GM11168 (cell line): Measurements from ENCODE around the gene COX14.
"Not testable (repeated sequence)": the region's sequence is repeated elsewhere in the genome, so short reads cannot be mapped to it uniquely, and the experiment has no call there.

Source experiments
- in situ Hi-C: fragments of 300-500 bp; cut with MboI; formaldehyde crosslinking; loops from one replicate; pipeline ENCODE4 v1.12.0; 2022; ENCODE audit warnings: low sequenced_read_pairs; ENCODE audit not compliant: unreplicated experiment

Gene COX14

DNA sequence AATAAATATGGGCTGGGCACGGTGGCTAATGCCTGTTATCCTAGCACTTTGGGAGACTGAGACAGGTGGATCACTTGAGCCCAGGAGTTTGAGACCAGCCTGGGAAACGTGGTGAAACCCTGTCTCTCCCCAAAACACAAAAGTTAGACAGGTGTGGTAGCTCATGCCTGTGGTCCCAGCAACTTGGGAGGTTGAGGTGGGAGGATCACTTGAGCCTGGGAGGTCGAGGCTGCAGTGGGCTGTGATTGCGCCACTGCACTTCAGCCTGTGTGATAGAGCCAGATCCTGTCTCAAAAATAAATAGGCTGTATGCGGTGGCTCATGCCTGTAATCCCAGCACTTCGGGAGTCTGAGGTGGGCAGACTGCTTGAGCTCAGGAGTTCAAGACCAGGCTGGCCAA lies 36.0 kb downstream of the COX14 start:
- in situ Hi-C loops: not testable (repeated sequence)

DNA sequence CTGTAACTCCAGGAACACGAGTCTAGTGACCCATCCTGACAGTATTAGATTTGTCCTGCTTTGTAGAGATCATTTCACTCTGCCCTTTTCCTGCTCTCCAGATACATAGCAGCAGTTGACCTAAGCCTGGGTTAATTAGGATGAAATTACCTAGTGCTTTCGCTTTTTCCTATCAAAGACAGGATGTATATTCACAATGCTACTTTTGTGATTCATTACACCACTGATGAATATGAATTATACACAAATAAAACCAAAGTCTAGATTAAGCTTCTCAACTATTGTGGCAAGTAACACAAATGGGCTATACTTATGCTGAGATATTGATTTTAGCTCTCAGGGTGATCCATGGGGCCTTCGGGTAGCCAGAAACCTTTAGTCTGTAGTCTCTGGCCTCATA lies 37.3 kb downstream of the COX14 start:
- in situ Hi-C loops: no loop called here

DNA sequence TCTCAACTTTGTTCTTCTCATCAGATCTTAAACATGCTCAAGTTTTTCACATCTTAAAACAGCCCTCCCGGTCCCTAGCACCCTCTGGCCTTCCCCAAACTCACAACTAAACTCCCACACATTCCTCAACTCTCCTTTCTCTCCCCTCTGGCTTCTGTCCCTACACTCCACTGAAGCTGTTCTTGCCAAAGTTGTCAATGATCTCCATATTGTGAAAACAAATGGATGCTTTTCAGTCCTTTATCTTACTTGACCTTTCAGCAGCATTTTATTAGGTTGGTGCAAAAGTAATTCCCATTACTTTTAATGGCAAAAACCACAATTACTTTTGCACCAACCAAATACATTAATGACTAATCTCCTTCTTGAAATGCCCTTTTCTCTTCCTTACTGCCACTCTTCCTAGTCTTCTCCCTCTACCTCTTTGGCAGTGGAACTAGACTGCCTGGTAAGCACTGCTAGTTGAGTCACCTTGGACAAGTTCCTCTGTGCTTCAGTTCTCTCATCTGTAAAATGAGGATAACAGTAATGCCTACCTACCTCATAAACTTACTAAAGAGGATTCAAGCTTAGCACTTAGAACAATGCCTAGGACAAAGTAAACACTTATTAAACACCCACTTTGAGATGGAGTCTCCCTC lies 39.1 kb downstream of the COX14 start:
- in situ Hi-C loops: no loop called here

DNA sequence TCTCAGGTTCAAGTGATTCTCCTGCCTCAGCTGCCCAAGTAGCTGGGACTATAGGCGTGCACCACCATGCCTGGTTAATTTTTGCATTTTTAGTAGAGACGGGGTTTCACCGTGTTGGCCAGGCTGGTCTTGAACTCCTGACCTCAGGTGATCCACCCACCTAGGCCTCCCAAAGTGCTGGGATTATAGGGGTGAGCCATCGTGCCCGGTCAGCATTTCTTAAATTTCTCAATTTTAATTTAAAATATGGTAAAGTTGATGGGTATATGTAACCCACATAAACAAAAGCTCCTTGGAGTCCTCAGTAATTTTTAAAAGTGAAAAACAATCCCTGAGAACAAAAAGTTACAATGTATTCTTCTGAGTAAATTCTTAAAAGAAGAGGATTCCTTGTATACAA lies 42.9 kb downstream of the COX14 start:
- in situ Hi-C loops: not testable (repeated sequence)

DNA sequence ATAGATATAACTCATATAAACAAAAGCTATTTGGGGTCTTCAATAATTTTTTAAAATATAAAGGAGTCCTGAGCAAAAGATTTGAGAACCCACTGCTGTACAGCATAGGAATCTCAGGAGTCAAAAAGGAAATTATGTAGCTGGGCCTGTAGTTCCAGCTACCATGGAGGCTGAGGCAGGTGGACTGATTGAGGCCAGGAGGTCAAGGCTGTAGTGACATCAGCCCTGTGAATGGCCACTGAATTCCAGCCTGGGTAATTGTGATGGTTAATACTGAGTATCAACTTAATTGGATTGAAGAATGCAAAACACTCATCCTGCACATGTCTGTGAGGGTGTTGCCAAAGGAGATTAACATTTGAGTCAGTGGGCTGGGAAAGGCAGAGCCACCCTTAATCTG lies 44.6 kb downstream of the COX14 start:
- in situ Hi-C loops: no loop called here

DNA sequence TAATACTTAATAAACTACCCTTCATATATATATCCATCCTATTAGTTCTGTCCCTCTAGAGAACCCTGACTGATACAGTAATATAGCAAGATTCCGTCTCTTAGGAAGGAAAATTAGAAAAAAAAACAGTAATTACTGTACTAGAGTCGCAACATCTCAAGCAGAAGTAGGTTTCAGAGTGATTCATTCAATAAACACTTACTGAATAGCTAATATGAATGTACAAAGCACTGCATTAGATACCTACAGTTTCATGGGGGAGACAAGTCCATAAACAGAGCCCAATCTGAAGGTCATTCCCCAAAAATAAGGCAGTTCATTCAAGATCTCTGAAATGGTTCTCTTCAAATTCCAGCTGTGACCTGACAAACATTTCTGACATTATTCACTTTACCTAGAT lies 45.2 kb downstream of the COX14 start:
- in situ Hi-C loops: no loop called here

DNA sequence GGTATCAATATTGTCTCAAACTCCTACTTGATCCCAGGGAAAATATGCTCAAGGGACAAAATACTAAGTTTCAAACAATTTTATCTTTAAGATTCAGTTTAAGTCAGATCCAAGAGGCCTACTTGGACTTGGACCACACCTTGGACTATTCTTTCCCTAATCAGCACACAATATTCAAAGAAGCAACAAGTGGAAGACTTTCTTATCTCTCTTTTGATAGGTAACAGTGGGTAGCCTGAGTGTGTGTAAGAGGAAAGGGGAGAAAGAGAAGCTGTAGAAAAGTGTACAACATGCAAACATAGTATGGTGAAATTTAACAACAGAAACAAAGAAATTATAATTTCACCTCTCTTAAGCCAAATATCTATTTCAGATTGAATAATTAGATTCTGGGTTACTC lies 48.6 kb downstream of the COX14 start:
- in situ Hi-C loops: no loop called here

DNA sequence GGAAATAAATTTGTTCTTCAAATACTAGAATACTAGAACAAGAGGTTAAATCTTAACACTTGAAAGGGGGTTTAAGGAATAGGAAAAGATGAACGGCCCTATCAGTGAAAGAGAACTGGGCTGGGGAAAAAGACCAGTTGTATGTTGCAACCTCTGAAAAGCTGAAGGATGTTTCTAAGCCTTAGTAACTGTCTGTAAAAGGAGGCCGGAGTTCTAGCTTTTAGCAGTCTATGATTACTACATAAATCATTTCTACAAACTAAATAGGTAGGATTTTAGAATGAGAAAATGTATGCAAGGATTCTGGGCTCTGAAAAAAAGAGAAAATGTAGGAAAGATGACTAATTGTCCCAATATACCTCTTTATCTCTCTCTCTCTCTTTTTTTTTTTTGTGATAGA lies 50.2 kb downstream of the COX14 start:
- in situ Hi-C loops: no loop called here

DNA sequence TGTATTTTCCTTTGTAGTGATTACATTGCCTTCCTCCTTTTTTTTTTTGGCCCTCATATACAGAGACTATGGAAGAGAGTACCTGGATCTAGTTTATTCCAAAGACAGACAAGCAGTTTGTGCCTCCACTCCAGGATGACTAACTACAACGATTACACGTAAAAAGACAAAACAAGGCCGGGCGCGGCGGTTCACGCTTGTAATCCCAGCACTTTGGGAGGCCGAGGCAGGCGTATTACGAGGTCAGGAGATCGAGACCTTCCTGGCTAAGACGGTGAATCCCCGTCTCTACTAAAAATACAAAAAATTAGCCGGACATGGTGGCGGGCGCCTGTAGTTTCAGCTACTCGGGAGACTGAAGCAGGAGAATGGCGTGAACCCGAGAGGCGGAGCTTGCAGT lies 52.9 kb downstream of the COX14 start:
- in situ Hi-C loops: no loop called here

DNA sequence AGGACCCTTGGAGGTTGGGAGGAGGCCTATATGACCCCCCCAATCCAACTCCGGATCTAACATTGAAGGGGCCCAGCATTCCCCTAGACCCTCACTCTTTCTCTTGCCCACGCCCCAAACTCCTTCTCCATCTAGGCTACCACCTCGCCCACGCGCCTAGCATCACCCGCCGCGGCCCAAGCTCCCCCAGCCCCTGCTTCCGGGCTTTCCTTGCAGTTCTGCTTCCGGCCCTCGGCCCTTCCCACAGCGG lies 54.7 kb downstream of the COX14 start:
- in situ Hi-C loops: no loop called here

DNA sequence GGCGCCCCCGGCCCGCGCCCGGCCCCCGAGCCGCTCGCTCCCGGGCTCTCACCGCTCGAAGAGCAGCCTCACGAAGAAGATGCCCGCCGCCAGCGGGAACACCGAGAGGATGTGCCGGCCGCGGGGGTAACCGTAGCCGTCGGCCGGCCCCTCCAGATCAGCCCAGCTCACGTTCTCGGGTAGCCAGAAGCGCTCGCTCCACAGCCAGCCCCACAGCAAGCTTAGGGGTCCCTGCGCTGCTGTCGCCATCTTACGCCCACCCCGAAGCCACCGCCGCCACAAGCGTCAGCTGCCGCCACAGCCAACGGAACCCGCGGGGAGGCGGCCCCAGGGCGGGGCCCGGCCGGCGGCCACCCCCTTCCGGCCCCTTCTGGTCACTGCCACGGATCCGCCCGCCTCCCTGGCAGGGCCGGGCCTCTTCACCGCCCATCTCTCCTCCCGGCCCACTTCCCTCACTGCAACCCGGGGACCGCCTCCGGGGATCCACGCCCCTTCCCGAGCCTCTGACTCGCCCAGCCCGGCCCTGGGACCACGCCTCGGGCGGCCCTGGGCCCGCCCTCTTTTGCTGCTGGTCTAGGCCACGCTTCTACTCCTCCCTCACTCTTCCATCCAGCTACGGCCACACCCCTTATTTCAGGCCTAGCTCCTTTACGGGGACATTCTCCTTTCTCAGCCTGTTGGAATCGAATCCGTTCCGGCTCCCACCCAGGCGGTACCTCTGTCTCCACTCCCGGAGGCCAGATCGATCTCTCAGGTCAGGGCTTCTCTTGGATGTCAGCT lies 55.2 kb downstream of the COX14 start, which contains the start of gene CERS5:
Gene CERS5, minus strand, starts transcription at position 321 of the 780 bp plus-strand sequence. Its CDS starts 72 bp downstream, at position 249.
- in situ Hi-C loops: no loop called here
